ENCODE measurements around the gene FIG4. TPM values are rescaled to one million over a fixed set of nuclear protein-coding genes. Genes with fewer than 3 reads are reported as not detected.

The FIG4 gene
- polyA plus RNA-seq, 2 of the 4 experiments (the other 2 are of a cell fraction): 6.2 to 11.2 TPM

GRCh38 chr6:109718991-109719390 is 27.9 kb downstream of the FIG4 start:
- no peak for ATAC-seq
- CTCF ChIA-PET: interaction anchor here (0.7 to 2.0 kb wide), 2 partner anchors 51 to 321 kb away, joined by 3 to 8 read pairs; no protein-coding TSS in a partner anchor
- no peak for FAIRE-seq
- TF ChIP-seq CBX2 (IDR thresholded peaks at IDR 0.05; ENCODE audit: borderline replicate concordance, low read depth): no peak
- Histone ChIP-seq H3K4me2 (no peak overlapping the region), H3K9me3 (no peaks in the 10 kb centered on the region), H3K4me1 (no peaks in the 10 kb centered on the region), H3K27ac (no peak overlapping the region), H3K4me3 (no peak overlapping the region)
- POLR2A ChIA-PET: no interaction called here
- WGBS (ENCODE audit: missing lambda C conversion rate): 90% methylated on average over 5 of the region's 5 CpGs
- DNase-seq (ENCODE audit: low read depth in 1 of 2, low spot score in 1 of 2): no peak

- DNase-seq (ENCODE audit: low read depth in 1 of 2, low spot score in 1 of 2) (no peak), ATAC-seq (no peak), FAIRE-seq (no peak)
- no peak for TF ChIP-seq RNF2 (IDR thresholded peaks at IDR 0.05; ENCODE audit: borderline replicate concordance, low read depth)
- TF ChIP-seq RFX5 (IDR thresholded peaks at IDR 0.05): no peak
- TF ChIP-seq ZNF302 (CRISPR knock-in tag; IDR thresholded peaks at IDR 0.05): no peak
- no peak for TF ChIP-seq POLR2AphosphoS2 (conservative IDR thresholded peaks at IDR 0.05; ENCODE audit: low read length)
- no peak for TF ChIP-seq CHD2 (IDR thresholded peaks at IDR 0.05; ENCODE audit: low read length, partially characterized antibody)
- no peak for TF ChIP-seq ATOH8 (CRISPR knock-in tag; IDR thresholded peaks at IDR 0.05; ENCODE audit: low read depth)
- no peak for TF ChIP-seq POLR2A (IDR thresholded peaks at IDR 0.05; ENCODE audit: low read length)
- TF ChIP-seq RCOR1 (IDR thresholded peaks at IDR 0.05; ENCODE audit: low read depth, low read length): no peak
- no peak for TF ChIP-seq EHF (CRISPR knock-in tag; IDR thresholded peaks at IDR 0.05)
- no peak for TF ChIP-seq TP53 (CRISPR knock-in tag; IDR thresholded peaks at IDR 0.05)
- TF ChIP-seq HDAC2 (IDR thresholded peaks at IDR 0.05): no peak
- TF ChIP-seq NPAS2 (CRISPR knock-in tag; IDR thresholded peaks at IDR 0.05; ENCODE audit: borderline replicate concordance): no peak
- no peak for TF ChIP-seq RARB (CRISPR knock-in tag; IDR thresholded peaks at IDR 0.05)
- no peak for TF ChIP-seq JUNB (IDR thresholded peaks at IDR 0.05)
- 67% methylated on average over 3 of the region's 3 CpGs for WGBS (ENCODE audit: missing lambda C conversion rate)
- ChIA-PET POLR2A (no interaction called here), CTCF (interaction anchor here (2.0 kb wide), 1 partner anchor 320 kb away, joined by 8 read pairs; no protein-coding TSS in a partner anchor)
- no peaks in the 10 kb centered on the region for H3K4me1 ChIP-seq
- no peak overlapping the region for H3K27ac ChIP-seq
- no peaks in the 10 kb centered on the region for H3K9me3 ChIP-seq
- H3K4me2 ChIP-seq: no peak overlapping the region
- no peak overlapping the region for H3K4me3 ChIP-seq
Observed at GRCh38 chr6:109720311-109720710, 29.2 kb downstream of the FIG4 start.

- Histone ChIP-seq H3K4me2 (no peak overlapping the region), H3K9me3 (no peaks in the 10 kb centered on the region), H3K27ac (no peak overlapping the region), H3K4me3 (no peak overlapping the region), H3K4me1 (no peaks in the 10 kb centered on the region)
- no peak for ATAC-seq
- CTCF ChIA-PET: no interaction called here
- no peak for DNase-seq (ENCODE audit: low read depth in 1 of 2, low spot score in 1 of 2)
- no peak for FAIRE-seq
- 78% methylated on average over 3 of the region's 3 CpGs for WGBS (ENCODE audit: missing lambda C conversion rate)
- no peak for TF ChIP-seq CBX8 (IDR thresholded peaks at IDR 0.05)
- TF ChIP-seq EP300 (IDR thresholded peaks at IDR 0.05): no peak
- TF ChIP-seq HES2 (IDR thresholded peaks at IDR 0.05): no peak
- TF ChIP-seq NPAS2 (CRISPR knock-in tag; IDR thresholded peaks at IDR 0.05; ENCODE audit: borderline replicate concordance): no peak
- no peak for TF ChIP-seq MAZ (IDR thresholded peaks at IDR 0.05; ENCODE audit: borderline replicate concordance, low read depth, low read length)
- TF ChIP-seq CTCF (IDR thresholded peaks at IDR 0.05): no peak
- POLR2A ChIA-PET: no interaction called here
Observed at GRCh38 chr6:109722011-109722410, 30.9 kb downstream of the FIG4 start.

Measured in A549 (cell line).